Measurements from ENCODE around the gene SOD1. TPM values are rescaled to one million over a fixed set of nuclear protein-coding genes. Genes with fewer than 3 reads are reported as not detected.
"Not testable (repeated sequence)": the region's sequence is repeated elsewhere in the genome, so short reads cannot be mapped to it uniquely, and the experiment has no call there.

SOD1 gene
- total RNA-seq, 1 donor from 2014 or later = 87.7 TPM

DNA sequence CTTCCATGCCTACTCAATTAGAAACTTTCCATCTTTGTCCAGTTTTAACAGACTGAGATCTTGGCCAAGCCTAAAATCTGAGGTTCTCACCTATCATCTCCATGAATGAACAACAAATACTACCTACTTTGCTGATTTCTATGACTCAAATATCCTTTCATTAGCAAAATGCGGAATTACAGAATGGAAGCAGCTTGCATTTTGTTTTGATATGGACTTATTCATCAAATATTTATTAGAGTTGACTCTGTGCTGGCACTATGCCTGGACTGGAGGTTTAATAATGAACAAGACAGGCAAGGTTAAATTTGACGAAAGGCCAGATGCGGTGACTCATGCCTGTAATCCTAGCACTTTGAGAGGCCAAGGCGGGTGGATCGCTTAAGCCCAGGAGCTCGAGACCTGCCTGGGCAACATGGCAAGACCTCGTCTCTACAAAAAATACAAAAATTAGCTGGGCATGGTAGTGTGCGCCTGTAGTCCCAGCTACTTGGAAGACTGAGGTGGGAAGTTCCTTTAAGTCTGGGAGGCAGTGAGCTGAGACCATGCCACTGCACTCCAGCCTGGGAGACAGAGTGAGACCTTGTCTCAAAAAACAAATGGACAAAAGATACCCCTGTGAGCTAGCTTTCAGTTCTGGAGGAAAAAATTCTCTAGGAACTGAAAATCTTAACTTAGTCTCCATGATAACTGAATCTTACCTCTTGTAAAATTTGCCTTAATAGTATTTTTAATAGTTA is 29.4 kb upstream of the SOD1 start:
- TF ChIP-seq, protein P1, sequence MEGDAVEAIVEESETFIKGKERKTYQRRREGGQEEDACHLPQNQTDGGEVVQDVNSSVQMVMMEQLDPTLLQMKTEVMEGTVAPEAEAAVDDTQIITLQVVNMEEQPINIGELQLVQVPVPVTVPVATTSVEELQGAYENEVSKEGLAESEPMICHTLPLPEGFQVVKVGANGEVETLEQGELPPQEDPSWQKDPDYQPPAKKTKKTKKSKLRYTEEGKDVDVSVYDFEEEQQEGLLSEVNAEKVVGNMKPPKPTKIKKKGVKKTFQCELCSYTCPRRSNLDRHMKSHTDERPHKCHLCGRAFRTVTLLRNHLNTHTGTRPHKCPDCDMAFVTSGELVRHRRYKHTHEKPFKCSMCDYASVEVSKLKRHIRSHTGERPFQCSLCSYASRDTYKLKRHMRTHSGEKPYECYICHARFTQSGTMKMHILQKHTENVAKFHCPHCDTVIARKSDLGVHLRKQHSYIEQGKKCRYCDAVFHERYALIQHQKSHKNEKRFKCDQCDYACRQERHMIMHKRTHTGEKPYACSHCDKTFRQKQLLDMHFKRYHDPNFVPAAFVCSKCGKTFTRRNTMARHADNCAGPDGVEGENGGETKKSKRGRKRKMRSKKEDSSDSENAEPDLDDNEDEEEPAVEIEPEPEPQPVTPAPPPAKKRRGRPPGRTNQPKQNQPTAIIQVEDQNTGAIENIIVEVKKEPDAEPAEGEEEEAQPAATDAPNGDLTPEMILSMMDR (IDR thresholded peaks at IDR 0.05) = no peak
- peaks cover 0 to 2% of the 10 kb centered on the region in 2 donors for H3K9me3 ChIP-seq
- H3K4me3 ChIP-seq = no peak overlapping the region
- DNase-seq (ENCODE audit: low spot score in 2 of 2) = peak in 1 of 2 donors; percentile 33
- no peaks in the 10 kb centered on the region for H3K27me3 ChIP-seq
- no peaks in the 10 kb centered on the region for H3K36me3 ChIP-seq
- H3K4me1 ChIP-seq = no peaks in the 10 kb centered on the region
- no peak overlapping the region for H3K27ac ChIP-seq
- intact Hi-C loops (cut with DNase I) = no loop called here

DNA sequence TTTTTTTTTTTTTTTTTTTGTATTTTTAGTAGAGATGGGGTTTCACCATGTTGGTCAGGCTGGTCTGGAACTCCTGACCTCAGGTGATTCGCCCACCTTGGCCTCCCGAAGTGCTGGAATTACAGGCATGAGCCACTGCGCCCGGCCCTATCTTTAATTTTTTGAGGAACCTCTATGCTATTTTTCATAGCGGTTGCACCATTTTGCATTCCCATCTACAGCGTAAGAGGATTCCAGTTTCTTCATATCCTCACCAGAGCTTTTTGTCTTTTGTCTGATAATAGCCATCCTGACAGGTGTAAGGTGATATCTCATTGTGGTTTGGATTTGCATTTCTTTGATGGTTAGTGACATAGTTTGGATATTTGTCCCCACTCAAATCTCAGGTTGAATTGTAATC is 27.6 kb upstream of the SOD1 start:
- H3K9me3 ChIP-seq; H3K36me3 ChIP-seq; H3K4me3 ChIP-seq; H3K27ac ChIP-seq; intact Hi-C loops (cut with DNase I); H3K27me3 ChIP-seq; H3K4me1 ChIP-seq: not testable (repeated sequence)
- DNase-seq (ENCODE audit: low spot score in 2 of 2) = peak in 1 of 2 donors; percentile 13

DNA sequence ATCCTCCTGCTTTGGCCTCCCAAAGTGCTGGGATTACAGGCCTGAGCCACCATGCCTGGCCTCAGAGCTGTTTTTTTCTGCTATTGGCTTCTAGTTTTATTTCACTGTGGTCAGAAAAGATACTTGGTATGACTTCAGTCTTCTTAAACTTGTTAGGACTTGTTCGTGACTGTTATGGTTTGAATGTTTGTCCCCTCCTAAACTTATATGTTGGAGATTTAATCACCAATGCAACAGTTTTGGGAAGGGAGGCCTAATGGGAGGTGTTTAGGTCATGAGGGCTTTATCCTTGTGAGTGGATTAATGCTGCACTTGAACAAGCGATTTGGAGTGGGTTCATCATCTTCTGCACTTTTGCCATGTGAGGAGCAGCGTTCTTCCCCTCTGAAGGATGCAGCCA is 24.5 kb upstream of the SOD1 start:
- H3K27me3 ChIP-seq = no peaks in the 10 kb centered on the region
- no peak for DNase-seq (ENCODE audit: low spot score in 2 of 2)
- peaks cover 0 to 10% of the 10 kb centered on the region in 2 donors for H3K9me3 ChIP-seq
- no peak overlapping the region for H3K4me3 ChIP-seq
- H3K36me3 ChIP-seq = no peaks in the 10 kb centered on the region
- H3K4me1 ChIP-seq = no peaks in the 10 kb centered on the region
- intact Hi-C loops (cut with DNase I) = no loop called here
- TF ChIP-seq, protein P1 (IDR thresholded peaks at IDR 0.05) = no peak
- H3K27ac ChIP-seq = no peak overlapping the region

- H3K27ac ChIP-seq = no peak overlapping the region
Observed at GRCh38 chr21:31636874-31637273, 22.6 kb upstream of the SOD1 start.

GRCh38 chr21:31641416-31641922 is 18.0 kb upstream of the SOD1 start:
- H3K4me3 ChIP-seq = no peak overlapping the region
- H3K9me3 ChIP-seq = peaks cover 0 to 7% of the 10 kb centered on the region in 2 donors
- H3K27me3 ChIP-seq = no peaks in the 10 kb centered on the region
- no peaks in the 10 kb centered on the region for H3K4me1 ChIP-seq
- intact Hi-C loops (cut with DNase I) = no loop called here
- no peaks in the 10 kb centered on the region for H3K36me3 ChIP-seq
- no peak for DNase-seq (ENCODE audit: low spot score in 2 of 2)
- TF ChIP-seq, protein P1 (IDR thresholded peaks at IDR 0.05) = no peak
- H3K27ac ChIP-seq = no peak overlapping the region

More at GRCh38 chr21:31636874-31637273, 22.6 kb upstream of the SOD1 start:
- Histone ChIP-seq H3K27me3 (no peaks in the 10 kb centered on the region), H3K4me3 (no peak overlapping the region), H3K36me3 (no peaks in the 10 kb centered on the region), H3K4me1 (no peaks in the 10 kb centered on the region), H3K9me3 (peaks cover 0 to 10% of the 10 kb centered on the region in 2 donors)
- DNase-seq (ENCODE audit: low spot score in 2 of 2) = no peak
- TF ChIP-seq, protein P1 (IDR thresholded peaks at IDR 0.05) = no peak
- intact Hi-C loops (cut with DNase I) = no loop called here

- no peak for DNase-seq (ENCODE audit: low spot score in 2 of 2)
- intact Hi-C loops (cut with DNase I) = no loop called here
- no peaks in the 10 kb centered on the region for H3K9me3 ChIP-seq
- H3K4me1 ChIP-seq = no peaks in the 10 kb centered on the region
- no peaks in the 10 kb centered on the region for H3K27me3 ChIP-seq
- no peaks in the 10 kb centered on the region for H3K36me3 ChIP-seq
- H3K27ac ChIP-seq = no peak overlapping the region
- H3K4me3 ChIP-seq = no peak overlapping the region
- TF ChIP-seq, protein P1 (IDR thresholded peaks at IDR 0.05) = no peak
Observed at GRCh38 chr21:31644643-31645042, 14.8 kb upstream of the SOD1 start.

Data from ascending aorta (tissue), 2 donors.